Stromal cell of bone marrow (primary cell): Measurements from ENCODE around the gene LYSMD2.
"Not testable (repeated sequence)": the region's sequence is repeated elsewhere in the genome, so short reads cannot be mapped to it uniquely, and the experiment has no call there.

Experiments used
- DNase-seq: peaks from one replicate; pipeline ENCODE4 v3.0.0-alpha.2; 2012; ENCODE audit warnings: low read depth

The LYSMD2 gene

GRCh38 chr15:51737522-51738305 is at the start of gene LYSMD2:
TSS of gene LYSMD2 (minus strand) at chr15:51737655. CDS start at chr15:51737622, 33 bp downstream.
- DNase-seq = no peak

- not testable (repeated sequence) for DNase-seq
Observed at GRCh38 chr15:51787130-51787529, 49.7 kb upstream of the LYSMD2 start.

DNA sequence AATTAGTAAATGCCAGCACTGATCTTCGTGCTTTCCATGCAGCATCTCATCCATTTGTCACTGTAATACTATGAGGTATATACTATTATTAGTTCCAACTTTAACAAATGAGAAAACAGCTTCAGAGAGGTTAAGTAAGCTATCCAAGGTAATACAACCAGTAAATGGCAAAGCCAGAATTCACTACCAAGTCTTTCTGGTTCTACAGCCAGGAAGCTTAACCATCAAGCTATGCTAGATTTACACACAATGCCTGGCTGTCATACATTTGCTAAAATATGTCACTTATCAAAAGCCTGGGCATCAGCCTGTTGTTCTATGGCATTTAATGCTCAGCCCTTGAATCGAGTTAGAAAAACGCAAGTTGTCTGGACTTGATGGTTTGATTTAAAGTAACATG is 46.5 kb upstream of the LYSMD2 start:
- DNase-seq = no peak

- no peak for DNase-seq
Observed at GRCh38 chr15:51782357-51782896, 45.0 kb upstream of the LYSMD2 start.

DNA sequence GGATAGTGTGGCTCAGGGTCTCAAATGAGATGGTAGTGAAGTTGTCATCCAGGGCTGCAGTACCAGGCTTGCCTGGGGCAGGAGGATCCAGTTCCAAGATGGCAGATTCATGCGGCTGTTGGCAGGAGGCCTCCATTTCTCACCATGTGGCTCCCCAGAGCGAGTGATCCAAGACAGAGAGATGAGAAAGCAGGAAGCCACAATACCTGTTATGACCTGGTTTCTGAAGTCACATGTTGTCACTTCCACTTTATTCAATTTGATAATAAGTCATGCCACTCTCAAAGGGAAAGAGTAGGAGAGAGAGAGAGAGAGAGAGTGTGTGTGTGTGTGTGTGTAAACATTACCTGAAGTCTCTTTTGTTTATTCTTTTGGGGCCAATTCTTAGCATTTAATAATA is 44.1 kb upstream of the LYSMD2 start:
- no peak for DNase-seq

- DNase-seq = no peak
Observed at GRCh38 chr15:51780636-51781035, 43.2 kb upstream of the LYSMD2 start.

DNA sequence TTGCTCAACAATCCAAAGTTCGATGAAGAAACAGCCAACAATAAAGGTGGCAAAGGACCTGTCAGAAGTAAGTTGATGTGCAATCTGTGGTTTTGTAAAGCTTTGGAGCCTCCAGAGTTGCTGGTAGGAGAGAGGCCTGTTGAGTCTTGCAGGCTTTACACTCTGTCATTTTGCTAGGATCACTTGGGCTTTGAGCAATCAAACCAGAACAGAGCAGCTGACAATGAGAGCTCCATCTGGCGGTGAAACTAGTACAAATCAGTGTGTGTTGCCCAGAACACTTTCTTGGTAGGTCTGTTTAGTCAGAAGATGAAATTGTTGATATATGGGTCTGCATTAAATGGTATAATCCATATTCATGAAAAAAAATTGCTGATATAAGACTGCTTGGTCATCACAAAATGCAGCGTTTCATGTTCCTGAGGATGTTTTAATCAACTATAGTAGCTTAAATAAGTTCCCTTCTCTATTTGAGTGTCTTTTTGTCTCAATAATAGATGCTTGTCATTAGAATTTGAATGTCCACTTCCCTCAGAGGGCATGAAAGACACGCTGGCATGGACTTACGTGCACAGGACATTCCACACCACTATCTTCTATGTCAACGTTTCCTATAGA is 39.6 kb upstream of the LYSMD2 start:
- DNase-seq = peak; percentile 67

DNA sequence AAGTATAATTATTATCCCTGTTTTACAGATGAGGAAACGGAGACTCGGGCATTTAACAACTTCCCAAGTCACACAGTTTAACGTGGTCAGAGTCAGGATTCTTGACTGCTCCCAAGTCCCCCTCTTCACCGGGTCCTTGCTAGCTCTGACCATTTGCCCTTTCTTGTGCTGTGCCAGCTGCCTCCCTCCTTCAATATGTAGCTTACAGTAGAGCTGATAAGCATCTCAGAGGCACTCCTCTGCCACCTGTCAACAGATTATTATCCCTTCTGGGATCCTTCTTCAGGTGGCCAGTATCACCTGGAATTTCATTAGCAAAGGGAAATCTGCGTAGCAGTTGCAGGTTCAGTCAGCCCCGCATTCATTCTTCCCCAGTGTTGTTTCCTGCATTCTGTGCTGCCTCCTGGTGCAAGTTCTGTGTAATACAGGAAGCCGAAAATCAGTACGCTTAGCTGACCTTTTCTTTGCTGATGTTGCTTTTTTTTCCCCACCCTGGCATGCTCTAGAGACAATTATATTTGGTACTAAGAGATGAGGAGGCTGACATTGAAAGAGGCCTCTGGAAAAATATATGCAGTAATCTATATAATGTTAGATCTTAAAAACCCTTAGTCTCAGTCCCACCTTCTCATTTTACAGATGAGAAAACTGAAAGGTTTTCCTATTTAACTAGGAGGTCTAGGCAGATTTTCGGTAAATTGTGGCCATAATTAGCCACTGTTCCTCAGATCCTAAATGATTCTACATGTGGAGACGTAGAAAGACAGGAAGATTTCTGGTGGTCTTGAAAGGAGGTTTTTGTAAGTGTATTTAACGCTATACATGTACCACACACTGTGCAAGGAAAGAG is 38.7 kb upstream of the LYSMD2 start:
- no peak for DNase-seq

DNA sequence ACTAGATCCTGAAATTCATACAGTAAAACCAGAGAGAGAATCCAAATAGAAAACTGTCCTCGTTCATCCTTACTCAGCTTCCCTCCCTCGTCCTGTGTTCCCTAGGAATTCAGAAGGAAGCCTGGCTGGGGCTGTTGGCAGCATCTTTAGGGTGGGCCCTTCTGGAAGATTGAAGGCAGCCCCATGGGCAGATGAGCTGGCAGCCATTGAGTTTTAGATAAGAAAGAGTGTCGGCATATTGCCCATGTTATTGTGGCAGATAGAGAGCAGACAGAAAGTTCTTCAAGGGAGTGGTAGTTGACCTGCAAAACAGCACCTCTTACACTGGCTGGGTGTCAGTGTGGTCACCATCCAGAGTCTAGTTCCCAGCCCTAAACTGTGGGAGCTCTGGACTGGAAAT is 37.5 kb upstream of the LYSMD2 start:
- DNase-seq = no peak

DNA sequence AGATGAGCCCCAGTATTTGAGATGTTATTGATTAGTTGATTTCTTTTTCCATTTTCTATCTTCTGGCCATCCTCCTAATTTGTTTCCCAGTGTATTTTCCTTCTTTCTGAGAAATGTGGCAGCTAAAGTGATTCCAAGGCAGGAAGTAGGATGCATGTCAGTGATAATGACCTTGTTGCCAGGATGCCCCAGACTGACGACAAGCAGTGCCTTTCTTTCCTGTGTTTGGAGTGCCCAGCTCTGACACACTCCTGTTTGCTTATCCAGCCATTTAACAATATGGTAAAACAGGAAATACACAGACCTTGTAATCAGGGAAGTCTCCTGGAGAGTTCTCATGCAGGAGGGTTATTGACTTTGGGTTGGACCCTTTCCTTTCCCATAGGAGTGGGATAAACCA is 34.3 kb upstream of the LYSMD2 start:
- DNase-seq = no peak

DNA sequence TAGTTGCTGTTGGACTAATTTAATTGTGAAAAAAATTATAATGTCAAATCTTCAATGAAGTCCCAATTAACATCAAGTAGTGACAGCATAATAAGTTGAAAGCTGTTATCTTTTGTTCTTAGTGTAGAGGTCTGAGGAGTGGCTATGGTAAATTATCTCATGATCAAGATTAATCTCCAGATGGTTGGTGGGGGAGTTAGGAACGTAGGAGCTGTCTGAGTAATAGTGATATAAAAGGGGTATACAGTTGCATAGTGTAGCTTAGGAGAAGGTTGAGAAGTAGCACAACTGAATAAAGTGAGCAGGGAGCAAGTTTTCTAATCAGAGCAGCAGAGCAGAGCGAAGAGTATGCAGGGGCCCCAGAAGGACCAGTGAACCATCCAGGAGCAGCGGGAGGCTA is 33.4 kb upstream of the LYSMD2 start:
- no peak for DNase-seq

GRCh38 chr15:51768018-51768417 is 30.6 kb upstream of the LYSMD2 start:
- no peak for DNase-seq

- DNase-seq = no peak
Observed at GRCh38 chr15:51766341-51766740, 28.9 kb upstream of the LYSMD2 start.

DNA sequence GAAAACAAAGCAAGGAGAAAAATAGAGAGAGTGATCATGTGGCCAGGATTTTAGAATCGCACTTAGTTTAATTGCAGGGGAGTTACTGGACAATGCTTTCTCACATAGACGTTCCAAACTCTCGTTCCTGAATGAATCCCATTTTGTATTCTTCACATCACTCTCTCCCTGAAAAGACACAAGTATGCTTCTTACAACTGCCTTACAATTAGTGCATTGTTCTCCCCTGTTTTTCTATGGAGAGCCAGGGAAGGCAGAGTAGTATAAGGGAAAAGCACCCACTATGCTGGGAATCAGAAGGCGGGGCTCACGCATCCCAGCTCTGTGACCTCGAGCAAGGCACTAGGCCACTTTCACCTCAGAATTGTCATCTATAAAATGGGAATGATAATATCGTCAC is 28.3 kb upstream of the LYSMD2 start:
- no peak for DNase-seq

GRCh38 chr15:51760805-51761204 is 23.4 kb upstream of the LYSMD2 start:
- DNase-seq = no peak

- peak; percentile 88 for DNase-seq
Observed at GRCh38 chr15:51759557-51760070, 22.2 kb upstream of the LYSMD2 start.

DNA sequence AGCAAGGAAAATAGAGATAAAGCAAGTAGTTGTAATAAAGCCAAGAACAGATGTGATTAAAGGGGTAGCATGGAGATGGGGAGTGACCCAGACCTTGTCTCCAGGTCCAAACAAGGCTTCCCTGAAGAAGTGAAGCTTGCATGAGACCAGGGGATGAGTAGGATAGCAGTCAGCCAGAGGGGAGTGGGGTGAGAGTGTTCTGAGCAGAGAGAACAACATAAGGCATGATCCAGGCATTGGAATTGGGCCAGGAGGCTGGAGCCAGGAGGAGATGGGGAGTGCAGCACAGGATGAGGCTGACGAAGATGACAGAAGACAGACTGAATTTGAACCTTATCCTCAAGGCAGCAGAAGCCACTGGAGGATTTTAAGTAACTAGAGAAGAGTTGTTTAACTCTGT is 21.2 kb upstream of the LYSMD2 start:
- DNase-seq = no peak

GRCh38 chr15:51757450-51757849 is 20.0 kb upstream of the LYSMD2 start:
- no peak for DNase-seq

GRCh38 chr15:51756482-51756881 is 19.0 kb upstream of the LYSMD2 start:
- no peak for DNase-seq

DNA sequence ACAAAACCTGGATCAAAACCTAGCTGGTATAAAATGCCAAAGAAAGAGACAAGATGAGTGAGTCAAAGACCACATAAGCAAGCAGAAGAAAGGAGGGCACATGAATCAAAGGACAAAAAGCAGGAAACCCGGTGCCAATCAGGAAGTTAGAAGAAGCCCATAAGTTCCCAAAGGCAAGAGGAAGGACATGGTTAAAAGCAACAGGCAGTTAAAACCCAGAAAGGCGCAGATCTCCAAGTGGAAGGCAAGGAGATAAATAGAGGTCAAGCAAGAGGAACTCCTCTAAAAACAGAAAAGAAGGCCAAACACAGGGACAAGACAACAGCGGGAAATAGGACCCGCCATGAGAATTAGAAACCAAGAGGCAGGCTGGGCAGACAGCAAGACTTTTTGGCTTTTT is 18.3 kb upstream of the LYSMD2 start:
- no peak for DNase-seq

- no peak for DNase-seq
Observed at GRCh38 chr15:51754267-51754666, 16.8 kb upstream of the LYSMD2 start.

DNA sequence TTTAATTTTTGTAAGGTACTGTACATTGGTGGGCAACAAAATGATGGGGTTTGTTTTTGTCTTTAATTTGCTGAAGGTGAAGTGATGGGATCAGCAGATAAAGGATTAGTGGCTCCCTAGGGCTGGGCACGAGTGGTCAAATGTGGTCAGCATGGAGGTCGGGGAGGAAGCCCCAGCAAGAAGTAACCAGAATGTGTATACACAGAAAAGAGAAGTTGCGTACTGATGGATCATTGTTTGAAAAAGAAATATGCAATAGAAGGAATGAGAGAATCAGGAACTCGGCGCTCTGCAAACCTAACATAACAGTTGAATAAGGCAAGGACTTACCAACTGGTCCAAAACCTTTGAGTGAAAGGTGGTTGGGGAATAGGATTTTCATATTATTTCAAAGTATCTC is 15.4 kb upstream of the LYSMD2 start:
- no peak for DNase-seq
